Activated effector memory CD4-positive, alpha-beta T cell treated with anti-CD3 and anti-CD28 coated beads, Interleukin-2, amount 50 U/mL, for 16 hours (primary cell): ENCODE results near the gene NPAT.
A peak's percentile ranks its signal among the peaks of the same experiment; 100 is the strongest.

ENCODE experiments used
- DNase-seq: peaks from one replicate; pipeline ENCODE4 v3.0.0-alpha.2; 2020

The NPAT gene

GRCh38 chr11:108222574-108223347 is at the start of gene NPAT, which contains the start of gene ATM:
NPAT (minus strand) TSS chr11:108222638; CDS start chr11:108222536, 102 bp downstream.
ATM (plus strand) TSS chr11:108223067; CDS start chr11:108227625, 4,558 bp downstream.
- peak; percentile 99 for DNase-seq

GRCh38 chr11:108269583-108269982 is 47.1 kb upstream of the NPAT start:
- no peak for DNase-seq

GRCh38 chr11:108253176-108253575 is 30.7 kb upstream of the NPAT start:
- no peak for DNase-seq

GRCh38 chr11:108246885-108247284 is 24.4 kb upstream of the NPAT start:
- no peak for DNase-seq

DNA sequence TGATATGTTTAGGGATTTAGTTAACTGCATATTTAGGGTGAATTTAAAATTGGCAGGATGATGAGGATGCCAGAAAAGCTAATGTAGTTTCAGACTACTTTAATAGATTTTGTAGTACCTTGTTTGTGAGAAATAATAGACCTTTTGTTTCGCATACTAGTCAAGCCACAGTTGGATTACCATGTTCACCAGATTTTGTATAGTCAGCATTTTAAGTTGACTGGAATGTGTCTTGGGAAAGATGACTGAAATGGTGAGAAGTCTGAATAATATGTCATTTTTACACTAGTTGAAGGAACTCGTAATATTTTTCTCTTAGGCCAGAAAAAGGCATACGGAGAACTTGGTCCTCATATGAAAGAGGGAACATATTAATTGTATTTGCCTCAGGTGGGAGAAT is 23.9 kb upstream of the NPAT start:
- no peak for DNase-seq

GRCh38 chr11:108242422-108242821 is 20.0 kb upstream of the NPAT start:
- no peak for DNase-seq

DNA sequence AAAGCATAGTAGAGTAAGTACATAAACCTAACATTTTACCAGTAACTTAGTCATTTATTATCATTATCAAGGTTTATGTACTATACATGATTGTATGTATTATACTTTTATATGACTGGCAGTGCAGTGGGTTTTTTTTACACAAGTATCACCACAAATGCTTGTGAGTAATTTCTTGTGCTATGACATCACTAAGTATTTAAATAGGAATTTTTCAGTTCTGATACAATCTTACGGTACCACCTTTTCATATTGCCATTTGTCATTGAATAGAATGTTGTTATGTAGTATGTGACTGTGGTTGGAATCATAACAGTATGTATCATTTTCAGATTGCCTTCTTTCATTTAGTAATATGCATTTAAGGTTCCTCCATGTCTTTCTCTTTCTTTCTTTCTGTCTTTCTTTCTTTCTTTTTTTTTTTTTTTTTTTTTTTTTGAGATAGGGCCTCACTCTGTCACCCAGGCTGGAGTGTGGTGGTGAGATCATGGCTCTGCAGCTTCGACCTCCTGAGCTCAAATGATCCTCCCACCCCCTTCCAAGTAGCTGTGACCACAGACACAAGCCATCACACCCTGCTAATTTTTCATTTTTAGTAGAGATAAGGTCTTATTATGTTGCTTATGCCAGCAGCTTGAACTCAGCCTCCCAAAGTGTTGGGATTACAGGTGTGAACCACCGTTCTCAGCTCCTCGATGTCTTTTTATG is 19.0 kb upstream of the NPAT start:
- DNase-seq: peak; percentile 74

DNA sequence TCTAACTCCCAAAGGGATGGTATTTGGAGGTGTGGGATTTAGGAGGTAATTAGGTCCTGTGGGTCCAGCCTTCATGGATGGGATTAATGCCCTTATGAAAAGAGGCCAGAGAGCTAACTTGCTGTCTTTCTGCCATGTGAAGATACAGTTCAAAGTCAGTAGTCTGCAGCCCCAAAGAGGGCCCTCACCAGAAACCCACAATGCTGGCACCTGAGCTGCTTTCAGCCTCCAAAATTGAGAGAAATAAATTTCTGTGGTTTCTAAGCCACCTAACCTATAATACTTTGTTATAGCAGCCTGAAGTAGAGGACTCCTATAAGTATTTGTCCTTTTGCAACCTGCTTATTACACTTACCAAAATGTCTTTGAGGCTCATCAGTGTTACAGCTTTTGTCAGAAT is 16.6 kb upstream of the NPAT start:
- no peak for DNase-seq

DNA sequence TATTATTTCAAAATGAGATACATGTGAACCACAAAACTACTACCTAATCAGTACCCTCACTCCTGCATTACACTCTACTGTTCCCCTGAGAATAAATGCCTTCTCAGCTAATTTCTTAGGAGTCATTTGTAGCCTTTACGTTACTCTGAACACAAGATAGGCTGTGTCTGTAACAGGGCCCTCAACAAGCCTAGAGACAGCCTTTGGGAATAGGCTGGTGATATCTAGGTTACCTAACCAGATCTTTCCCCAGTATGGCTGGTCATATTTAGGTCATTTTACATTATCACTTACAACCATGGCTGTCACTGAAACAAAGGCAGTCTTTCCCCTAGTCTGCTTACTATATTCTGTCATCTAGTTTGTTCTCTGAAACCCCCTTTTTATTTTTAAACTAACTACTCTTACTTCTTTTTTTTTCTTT is 14.6 kb upstream of the NPAT start:
- DNase-seq: no peak

- DNase-seq: no peak
Observed at GRCh38 chr11:108235633-108236032, 13.2 kb upstream of the NPAT start.

GRCh38 chr11:108235192-108235591 is 12.8 kb upstream of the NPAT start:
- DNase-seq: no peak

DNA sequence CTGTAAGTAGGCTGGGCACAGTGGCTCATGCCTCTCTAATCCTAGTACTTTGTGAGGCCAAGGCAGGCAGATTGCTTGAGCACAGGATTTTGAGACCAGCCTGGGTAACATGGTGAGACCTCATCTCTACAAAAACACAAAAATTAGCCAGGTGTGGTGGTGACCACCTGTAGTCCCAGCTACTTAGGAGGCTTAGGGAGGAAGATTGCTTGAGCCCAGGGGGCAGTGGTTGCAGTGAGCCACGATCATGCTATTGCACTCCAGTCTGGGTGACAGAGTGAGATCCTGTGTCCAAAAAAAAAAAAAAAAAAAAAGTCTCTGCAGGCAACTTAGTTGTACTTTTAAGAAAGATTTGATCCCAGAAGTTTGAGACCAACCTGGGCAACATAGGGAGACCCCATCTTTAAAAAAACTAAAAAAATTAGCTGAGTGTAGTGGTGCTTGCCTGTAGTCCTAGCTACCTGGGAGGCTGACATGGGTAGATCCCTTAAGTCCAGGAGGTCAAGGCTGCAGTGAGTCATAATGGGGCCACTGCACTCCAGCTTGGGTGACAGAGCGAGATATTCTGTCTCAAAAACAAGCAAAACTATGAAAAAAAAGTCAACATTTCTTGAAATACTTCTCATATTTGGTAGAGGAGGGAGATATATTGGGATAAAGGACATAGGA is 11.0 kb upstream of the NPAT start:
- no peak for DNase-seq

DNA sequence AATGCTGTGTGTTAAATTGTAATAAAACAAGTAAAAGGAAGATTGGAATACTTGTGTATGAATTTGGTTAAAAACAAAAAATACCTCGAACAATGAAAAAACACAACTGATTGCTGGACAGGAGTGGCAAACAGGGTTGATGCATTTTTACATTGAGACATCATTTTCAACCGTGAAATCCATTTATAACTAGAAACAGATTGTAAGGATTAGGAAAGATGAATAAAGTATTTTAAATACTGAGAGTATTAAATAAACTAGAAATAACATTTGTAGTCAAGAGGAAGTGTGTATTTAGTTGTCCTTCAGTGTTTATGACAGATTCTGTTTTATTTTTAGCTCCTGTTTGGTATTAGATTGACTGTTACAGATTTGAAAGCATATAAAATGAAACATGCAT is 5.8 kb upstream of the NPAT start:
- DNase-seq: no peak

DNA sequence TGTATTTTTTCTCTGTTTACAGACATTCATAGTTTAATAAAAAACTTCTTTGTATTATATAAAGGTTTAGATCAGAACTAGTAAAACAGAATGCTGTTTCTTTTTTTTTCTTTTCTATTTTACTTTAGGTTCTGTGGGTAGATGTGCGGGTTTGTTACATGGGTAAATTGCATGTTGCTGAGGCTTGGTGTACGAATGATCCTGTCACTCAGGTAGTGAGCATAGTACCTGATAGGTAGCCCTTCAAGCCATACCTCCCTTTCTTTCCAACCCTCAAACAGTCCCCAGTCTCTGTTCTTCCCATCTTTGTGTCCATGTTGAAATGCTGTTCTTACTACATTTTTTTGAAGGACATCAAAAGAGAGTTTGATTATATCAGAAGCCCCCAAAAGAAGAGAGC is 3.6 kb upstream of the NPAT start:
- DNase-seq: no peak

DNA sequence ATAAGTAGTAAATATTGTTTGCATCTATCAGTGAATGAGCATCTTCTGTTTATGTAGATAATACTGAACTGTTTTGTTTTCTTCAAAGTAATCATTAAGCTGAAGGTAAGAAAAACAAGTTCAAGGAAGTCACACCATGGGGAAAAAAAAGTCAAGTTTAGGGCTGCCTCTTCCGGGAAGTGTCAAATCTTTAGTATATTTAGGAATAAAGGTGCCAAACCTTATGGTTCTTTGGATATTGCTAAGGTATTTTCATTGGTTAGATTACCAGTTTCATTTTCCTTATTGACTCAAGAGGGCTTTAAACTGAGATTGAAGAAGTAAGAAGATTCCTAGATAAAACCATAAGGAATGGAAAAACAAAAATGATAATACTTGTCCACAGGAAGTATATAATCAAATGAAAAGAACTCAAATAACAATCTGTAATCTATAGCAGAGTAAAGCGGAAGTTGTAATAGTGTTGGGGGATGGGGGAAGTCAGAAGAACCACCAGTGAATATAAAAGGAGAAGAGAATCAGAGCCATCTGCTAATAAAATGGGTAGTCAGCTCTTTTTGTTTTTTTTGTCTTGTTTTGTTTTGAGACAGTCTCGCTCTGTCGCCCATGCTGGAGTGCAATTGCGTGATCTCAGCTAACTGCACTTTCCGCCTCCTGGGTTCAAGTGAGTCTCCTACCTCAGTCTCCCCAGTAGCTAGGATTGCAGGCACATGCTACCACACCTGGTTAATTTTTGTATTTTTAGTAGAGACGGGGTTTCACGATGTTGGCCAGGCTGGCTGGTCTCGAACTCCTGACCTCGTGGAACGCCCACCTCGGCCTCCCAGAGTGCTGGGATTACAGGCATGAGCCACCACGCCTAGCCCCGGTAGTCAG is 2.7 kb upstream of the NPAT start:
- peak; percentile 68 for DNase-seq

- no peak for DNase-seq
Observed at GRCh38 chr11:108224366-108224765, 1.9 kb upstream of the NPAT start.

DNA sequence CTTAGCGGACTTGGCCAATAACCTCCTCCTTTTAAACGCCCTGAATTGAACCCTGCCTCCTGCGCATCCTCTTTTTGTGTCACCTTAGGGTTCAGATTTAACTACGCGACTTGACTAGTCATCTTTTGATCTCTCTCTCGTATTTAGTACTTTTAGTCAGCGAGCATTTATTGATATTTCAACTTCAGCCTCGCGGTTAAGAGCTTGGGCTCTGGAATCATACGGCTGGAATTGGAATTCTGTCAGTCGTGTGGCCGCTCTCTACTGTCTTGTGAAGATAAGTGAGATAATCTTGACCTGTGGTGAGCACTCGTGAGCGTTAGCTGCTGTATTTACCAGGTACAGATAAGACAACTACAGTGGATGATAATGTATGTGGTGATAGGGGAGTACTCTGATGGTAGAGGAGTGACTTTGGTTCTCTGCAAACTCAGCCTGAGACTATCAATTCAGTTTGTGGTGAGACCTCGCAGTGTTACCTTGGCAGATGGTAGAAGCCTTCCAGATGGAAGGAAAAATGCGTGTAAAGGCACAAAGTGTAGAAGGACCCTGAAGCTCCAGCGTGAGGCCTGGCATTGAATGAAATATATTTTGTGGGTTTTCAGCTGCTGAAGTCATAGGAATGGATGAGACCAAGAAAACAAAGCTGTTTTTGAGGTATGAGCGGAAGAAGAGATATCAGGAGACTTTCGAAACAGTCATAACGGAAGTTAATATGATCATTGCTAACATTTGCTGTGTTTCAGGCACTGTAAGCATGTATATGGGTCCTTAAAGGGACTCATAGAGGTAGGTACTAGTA is 1.1 kb upstream of the NPAT start:
- DNase-seq: peak; percentile 71

DNA sequence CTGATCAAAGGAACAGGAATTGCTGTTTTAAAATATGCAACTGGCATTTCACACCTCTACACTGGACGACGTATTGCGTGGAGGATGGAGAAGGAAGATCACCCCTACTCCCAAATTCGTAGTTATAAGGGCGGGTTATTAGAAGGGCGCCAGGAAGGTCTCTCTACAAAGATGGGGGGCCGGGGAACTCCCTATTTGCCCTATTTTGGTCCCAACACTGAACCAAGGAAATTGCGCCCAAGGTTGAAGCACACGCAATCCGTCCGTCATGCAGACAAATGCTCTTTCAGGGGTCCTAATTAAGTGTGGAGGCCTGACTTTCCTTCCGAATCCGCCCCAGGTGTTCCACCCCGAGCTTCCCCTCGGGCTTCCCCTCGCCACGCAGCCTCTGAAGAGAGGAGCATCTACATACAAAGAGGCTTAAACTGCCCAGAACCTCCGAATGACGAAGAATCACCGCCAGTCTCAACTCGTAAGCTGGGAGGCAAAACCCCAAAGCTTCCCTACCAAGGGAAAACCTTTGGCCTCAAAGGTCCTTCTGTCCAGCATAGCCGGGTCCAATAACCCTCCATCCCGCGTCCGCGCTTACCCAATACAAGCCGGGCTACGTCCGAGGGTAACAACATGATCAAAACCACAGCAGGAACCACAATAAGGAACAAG is 396 bp downstream of the NPAT start:
- peak; percentile 80 for DNase-seq

- DNase-seq: no peak
Observed at GRCh38 chr11:108221371-108221770, 1.1 kb downstream of the NPAT start.

DNA sequence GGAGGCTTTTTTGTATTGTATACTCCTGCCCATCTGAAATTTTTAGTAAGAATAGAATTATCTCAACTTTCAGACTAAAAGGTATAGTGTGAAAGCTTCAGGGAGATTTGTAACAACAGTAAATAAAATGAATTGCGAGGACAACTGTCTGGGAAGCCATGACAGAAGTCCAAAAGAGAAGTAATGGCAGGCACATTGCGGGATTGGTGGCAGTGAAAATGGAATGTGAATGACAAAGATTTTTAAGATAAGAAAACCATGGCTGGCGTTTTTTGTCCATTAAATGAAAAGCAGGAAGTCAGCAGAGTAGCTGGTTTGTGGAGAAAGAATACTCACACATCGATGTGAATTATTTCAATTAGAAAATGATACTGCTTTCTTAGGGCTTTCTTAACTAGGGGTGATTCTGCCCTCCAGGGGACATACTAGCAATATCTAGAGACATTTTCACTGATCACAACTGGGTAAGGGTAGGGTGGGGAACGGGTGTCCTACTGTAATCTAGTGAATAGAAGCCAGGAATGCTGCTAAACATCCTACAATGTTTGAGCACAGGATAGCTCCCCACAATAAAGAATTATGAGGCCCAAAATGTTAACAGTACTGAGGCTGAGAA is 1.6 kb downstream of the NPAT start:
- DNase-seq: no peak
